Left ventricle myocardium inferior (tissue), 1 donor: ENCODE measurements around the gene DGKD. TPM values are rescaled to one million over a fixed set of nuclear protein-coding genes. Genes with fewer than 3 reads are reported as not detected.

Source experiments
- DNase-seq: peaks from one replicate; pipeline ENCODE4 v3.0.0-alpha.2; 2020
- H3K27ac ChIP-seq: fragments of 200-600 bp; replicated peaks from 2 replicates; pipeline ENCODE4 v1.8.0; 2021
- H3K27me3 ChIP-seq: fragments of 200-600 bp; 2 replicates; pipeline ENCODE4 v1.8.0; 2021; ENCODE audit warnings: low read depth
- H3K36me3 ChIP-seq: fragments of 200-600 bp; 2 replicates; pipeline ENCODE4 v1.8.0; 2021
- H3K4me1 ChIP-seq: fragments of 200-600 bp; 2 replicates; pipeline ENCODE4 v1.8.0; 2021
- H3K4me3 ChIP-seq: fragments of 200-600 bp; 2 replicates; pipeline ENCODE4 v1.8.0; 2021; ENCODE audit warnings: mild to moderate bottlenecking, moderate library complexity
- H3K9me3 ChIP-seq: fragments of 200-600 bp; replicated peaks from 2 replicates; pipeline ENCODE4 v1.8.0; 2021
- intact Hi-C: fragments of 100-400 bp; cut with micrococcal nuclease; formaldehyde crosslinking; loops from one replicate; pipeline ENCODE4 v1.11.0; 2022
- total RNA-seq: library from RNA; stranded (reverse); fragmentation: NEBNext Ultra II Directional; extraction: Animal tissue kit (Norgen Biotek cat#: 25700); gene quantifications from one replicate; pipeline ENCODE4 v1.2.1, GENCODE V29; 2021
- TF ChIP-seq, protein P1 (sequence below): fragments of 200-600 bp; IDR thresholded peaks from 2 replicates; pipeline ENCODE4 v1.8.0; 2021; ENCODE audit warnings: antibody characterized with exemption, mild to moderate bottlenecking, borderline replicate concordance
- donor health status: DM: no; HTN: yes; CAD: no; lungs with severe emphysema.

The DGKD gene
- total RNA-seq, 1 donor from 2014 or later, result 41.7 TPM

DNA sequence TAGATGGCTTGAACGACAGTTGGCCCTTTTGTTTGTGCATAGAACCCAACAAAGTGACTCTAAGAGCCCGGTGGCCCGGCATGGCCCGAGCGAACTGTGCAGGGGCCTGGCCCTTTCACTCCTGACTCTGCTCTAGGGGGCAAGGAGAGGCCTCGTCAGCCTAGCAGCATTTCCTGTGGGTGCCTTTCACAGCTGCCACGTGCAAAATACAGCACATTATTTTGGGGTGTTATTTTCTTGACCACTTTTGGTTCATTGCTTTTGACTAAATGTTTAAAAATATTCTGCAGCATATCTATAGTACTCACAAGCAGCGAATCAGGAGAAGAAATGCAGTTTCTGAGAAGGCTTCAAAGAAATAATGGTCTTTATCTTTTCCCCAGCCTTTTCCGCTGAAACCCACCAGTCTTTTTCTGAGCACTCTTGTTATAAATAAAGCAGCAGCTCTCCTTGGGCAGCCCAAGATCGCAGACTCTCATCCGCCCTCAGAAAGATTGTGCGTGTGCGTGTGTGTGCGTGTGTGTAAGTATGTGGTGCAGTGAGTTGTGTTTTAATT, 31.3 kb downstream of the DGKD start:
- H3K9me3 ChIP-seq, result no peaks in the 10 kb centered on the region
- peaks cover 4% of the 10 kb centered on the region for H3K36me3 ChIP-seq
- peaks cover 56% of the 10 kb centered on the region for H3K4me1 ChIP-seq
- TF ChIP-seq, protein P1, sequence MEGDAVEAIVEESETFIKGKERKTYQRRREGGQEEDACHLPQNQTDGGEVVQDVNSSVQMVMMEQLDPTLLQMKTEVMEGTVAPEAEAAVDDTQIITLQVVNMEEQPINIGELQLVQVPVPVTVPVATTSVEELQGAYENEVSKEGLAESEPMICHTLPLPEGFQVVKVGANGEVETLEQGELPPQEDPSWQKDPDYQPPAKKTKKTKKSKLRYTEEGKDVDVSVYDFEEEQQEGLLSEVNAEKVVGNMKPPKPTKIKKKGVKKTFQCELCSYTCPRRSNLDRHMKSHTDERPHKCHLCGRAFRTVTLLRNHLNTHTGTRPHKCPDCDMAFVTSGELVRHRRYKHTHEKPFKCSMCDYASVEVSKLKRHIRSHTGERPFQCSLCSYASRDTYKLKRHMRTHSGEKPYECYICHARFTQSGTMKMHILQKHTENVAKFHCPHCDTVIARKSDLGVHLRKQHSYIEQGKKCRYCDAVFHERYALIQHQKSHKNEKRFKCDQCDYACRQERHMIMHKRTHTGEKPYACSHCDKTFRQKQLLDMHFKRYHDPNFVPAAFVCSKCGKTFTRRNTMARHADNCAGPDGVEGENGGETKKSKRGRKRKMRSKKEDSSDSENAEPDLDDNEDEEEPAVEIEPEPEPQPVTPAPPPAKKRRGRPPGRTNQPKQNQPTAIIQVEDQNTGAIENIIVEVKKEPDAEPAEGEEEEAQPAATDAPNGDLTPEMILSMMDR, result no peak
- peak overlapping the region; percentile 90 for H3K27ac ChIP-seq
- intact Hi-C loops, result no loop called here
- H3K4me3 ChIP-seq, result no peak overlapping the region
- no peaks in the 10 kb centered on the region for H3K27me3 ChIP-seq
- DNase-seq, result no peak

DNA sequence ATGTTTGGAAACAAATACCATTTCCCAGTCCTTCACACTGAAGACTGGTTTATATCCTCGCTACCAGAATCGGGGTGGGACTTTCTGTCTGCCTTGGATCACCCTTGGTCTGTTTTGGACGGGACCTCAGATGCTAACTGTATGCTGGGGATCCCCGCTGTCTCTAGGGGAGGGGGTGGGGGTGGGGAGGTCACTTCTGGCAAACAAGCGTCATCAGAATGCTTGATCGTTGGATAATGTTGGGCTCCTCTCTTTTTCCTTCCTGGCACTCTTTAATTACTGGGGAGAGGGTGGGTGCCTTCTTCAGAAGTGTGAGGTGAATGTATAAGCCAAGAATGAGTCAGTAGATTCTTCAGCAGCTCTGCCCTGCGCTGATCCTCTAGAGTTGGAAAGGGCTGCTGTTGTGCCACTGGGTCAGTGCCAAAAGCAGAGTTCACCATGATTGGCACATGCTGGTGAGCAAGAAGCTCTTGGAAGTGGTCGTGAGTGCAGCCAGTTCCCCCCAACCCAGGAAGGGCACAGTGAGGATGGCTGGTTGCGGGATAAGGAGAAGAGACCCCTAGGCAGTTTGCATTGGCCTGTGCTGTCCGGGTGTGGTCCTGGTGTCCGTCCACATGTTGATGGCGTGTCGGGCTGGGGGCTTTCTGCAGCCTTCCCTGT, 32.2 kb downstream of the DGKD start:
- H3K27ac ChIP-seq, result peak overlapping the region; percentile 90
- DNase-seq, result no peak
- H3K27me3 ChIP-seq, result no peaks in the 10 kb centered on the region
- TF ChIP-seq, protein P1, result no peak
- H3K36me3 ChIP-seq, result peaks cover 5% of the 10 kb centered on the region
- intact Hi-C loops, result no loop called here
- H3K9me3 ChIP-seq, result no peaks in the 10 kb centered on the region
- peaks cover 56% of the 10 kb centered on the region for H3K4me1 ChIP-seq
- H3K4me3 ChIP-seq, result no peak overlapping the region

DNA sequence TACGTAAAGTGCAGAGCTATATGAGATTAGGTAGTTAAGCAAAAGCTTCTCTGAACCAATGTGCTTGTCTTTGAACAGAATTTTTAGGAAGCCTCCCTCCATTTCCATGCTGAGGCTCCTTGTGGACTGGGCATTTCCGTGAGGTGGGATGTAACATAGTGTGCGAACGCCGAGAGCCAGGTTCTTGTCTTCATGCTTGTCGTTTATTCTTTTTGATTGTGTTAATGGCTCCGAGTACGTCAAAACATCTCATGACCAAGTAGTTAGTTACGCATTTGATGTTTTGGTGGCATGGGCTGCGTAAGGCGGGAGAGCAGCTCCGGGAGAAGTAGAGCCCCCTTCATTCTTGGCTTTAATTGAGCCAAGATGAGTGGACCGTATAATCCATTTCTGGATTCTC, 32.9 kb downstream of the DGKD start:
- intact Hi-C loops, result no loop called here
- no peak for DNase-seq
- no peaks in the 10 kb centered on the region for H3K9me3 ChIP-seq
- H3K27ac ChIP-seq, result peak overlapping the region; percentile 90
- H3K4me1 ChIP-seq, result peaks cover 56% of the 10 kb centered on the region
- H3K27me3 ChIP-seq, result no peaks in the 10 kb centered on the region
- TF ChIP-seq, protein P1, result no peak
- H3K36me3 ChIP-seq, result peaks cover 5% of the 10 kb centered on the region
- peak overlapping the region; percentile 41 for H3K4me3 ChIP-seq

DNA sequence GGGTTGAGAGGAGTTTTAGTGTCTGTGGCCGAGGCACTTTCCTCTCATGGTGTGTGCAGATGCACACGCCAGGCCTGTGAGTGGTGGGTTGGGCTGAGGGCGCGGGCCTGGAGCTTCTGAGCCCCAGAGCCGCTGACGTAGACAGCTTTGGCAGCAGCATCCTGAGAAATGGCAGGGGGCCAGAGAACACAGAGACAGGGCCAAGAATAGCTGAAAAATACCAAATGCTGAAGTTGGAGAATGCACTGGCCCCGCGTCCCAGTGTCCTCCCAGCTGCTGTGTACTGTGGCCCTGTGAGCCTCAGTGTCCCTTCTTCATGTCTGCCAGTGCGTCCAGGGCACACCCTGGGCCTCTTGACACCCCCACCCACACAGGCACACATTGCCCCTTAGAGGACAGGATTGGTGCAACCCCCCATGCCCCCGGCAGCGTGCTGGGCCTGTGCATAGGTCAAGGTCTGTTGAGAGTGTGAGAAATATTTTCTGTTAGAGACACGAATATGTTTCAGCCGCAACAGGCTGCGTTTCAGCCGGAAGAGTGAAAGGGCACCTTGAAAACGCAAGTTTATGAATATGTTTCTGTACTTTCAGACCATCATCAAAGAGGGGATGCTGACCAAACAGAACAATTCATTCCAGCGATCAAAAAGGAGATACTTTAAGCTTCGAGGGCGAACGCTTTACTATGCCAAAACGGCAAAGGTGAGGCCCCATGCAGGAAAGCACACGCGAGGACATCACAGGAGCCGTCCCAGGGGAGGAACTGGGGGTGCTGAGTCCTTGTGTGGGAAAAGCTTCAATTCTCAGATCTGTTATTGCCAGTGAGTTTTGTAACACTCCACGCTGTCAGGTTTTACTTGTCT, 33.6 kb downstream of the DGKD start:
- H3K4me1 ChIP-seq, result peaks cover 56% of the 10 kb centered on the region
- intact Hi-C loops, result no loop called here
- H3K27me3 ChIP-seq, result no peaks in the 10 kb centered on the region
- H3K27ac ChIP-seq, result peak overlapping the region; percentile 90
- TF ChIP-seq, protein P1, result no peak
- DNase-seq, result peak; percentile 94
- H3K9me3 ChIP-seq, result no peaks in the 10 kb centered on the region
- H3K36me3 ChIP-seq, result peaks cover 5% of the 10 kb centered on the region
- peak overlapping the region; percentile 41 for H3K4me3 ChIP-seq

DNA sequence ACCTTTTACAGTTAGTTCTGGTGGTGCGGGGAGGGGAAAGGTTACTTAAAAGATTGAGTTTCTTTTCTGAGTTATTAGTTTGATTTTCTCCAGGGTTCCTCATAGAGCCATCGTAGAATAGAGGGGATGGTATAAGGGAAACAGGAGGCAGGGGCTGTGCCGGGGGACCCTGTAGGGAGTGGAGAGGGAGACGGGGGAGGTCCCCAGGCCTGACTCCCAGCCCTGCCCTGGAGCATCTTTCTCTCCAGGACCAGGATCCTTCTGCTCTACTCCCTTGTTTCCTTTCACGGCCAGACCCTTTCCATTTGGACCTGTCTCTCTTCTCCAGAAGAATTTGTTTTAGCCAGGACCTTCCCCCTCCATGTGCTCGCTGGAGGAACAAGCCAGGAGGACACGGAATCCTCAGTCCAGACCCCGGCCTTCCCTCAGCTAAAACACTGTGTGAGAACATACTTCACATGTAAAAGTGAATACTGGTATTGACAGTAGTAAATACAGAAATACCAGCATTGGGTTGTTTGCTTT, 35.4 kb downstream of the DGKD start:
- peaks cover 46% of the 10 kb centered on the region for H3K4me1 ChIP-seq
- TF ChIP-seq, protein P1, result no peak
- H3K27ac ChIP-seq, result peak overlapping the region; percentile 90
- H3K27me3 ChIP-seq, result no peaks in the 10 kb centered on the region
- peaks cover 5% of the 10 kb centered on the region for H3K36me3 ChIP-seq
- no peak overlapping the region for H3K4me3 ChIP-seq
- intact Hi-C loops, result no loop called here
- no peak for DNase-seq
- no peaks in the 10 kb centered on the region for H3K9me3 ChIP-seq
